HEK293 (cell line): ENCODE data around the gene NUBPL.
"Not testable (repeated sequence)": the region's sequence is repeated elsewhere in the genome, so short reads cannot be mapped to it uniquely, and the experiment has no call there.

ENCODE experiments used
- CTCF ChIA-PET: fragments of 350-600 bp; formaldehyde crosslinking; extraction: SDS; loops from one replicate; lab custom pipeline; 2021; ENCODE audit warnings: antibody characterized with exemption; lab: Yijun Ruan, JAX
- POLR2A ChIA-PET: fragments of 300-600 bp; formaldehyde crosslinking; extraction: SDS; loops from one replicate; lab custom pipeline; 2020; ENCODE audit warnings: antibody characterized with exemption, inconsistent platforms; lab: Yijun Ruan, JAX
- H3K27ac ChIP-seq: fragments of 200-500 bp; sonication (Bioruptor generic); 2 replicates; pipeline ENCODE4 v1.5.1; 2014; ENCODE audit warnings: low read depth, low read length, control low read depth, inconsistent platforms; ENCODE audit errors: extremely low read depth
- H3K36me3 ChIP-seq, 2 experiments: fragments of 200-500 bp in 1 of 2; sonication (Bioruptor generic) in 1 of 2; 1 replicate in 1 of 2; 2 replicates in 1 of 2; pipeline ENCODE4 v1.5.1; 2014 to 2017; ENCODE audit warnings: inconsistent platforms in 2 of 2, low read length in 2 of 2; ENCODE audit not compliant: control insufficient read depth in 2 of 2, insufficient read depth in 1 of 2
- H3K4me1 ChIP-seq: fragments of 200-500 bp; sonication (Bioruptor generic); 2 replicates; pipeline ENCODE4 v1.5.1; 2014; ENCODE audit warnings: mild to moderate bottlenecking, low read length, inconsistent platforms; ENCODE audit not compliant: control insufficient read depth, insufficient read depth
- H3K4me3 ChIP-seq: 2 replicates; pipeline ENCODE4 v1.5.1; 2011; ENCODE audit warnings: low read depth, mild to moderate bottlenecking, control low read depth, low read length, moderate library complexity
- H3K9me3 ChIP-seq: fragments of 200-500 bp; sonication (Bioruptor generic); 2 replicates; pipeline ENCODE4 v1.5.1; 2014; ENCODE audit warnings: low read depth, low read length, inconsistent platforms; ENCODE audit not compliant: control insufficient read depth, insufficient read depth
- ELK4 ChIP-seq: IDR thresholded peaks from 2 replicates; pipeline ENCODE4 v1.6.1; 2011; ENCODE audit warnings: mild to moderate bottlenecking, low read depth, low read length, borderline replicate concordance
- ZBTB11 ChIP-seq: fragments of 450-650 bp; formaldehyde crosslinking; conservative IDR thresholded peaks from 2 replicates; pipeline ENCODE4 v1.5.1; 2016; ENCODE audit warnings: low read depth, missing biosample characterization, missing genetic modification characterization
- ZBTB44 ChIP-seq: fragments of 450-650 bp; IDR thresholded peaks from 2 replicates; pipeline ENCODE4 v1.5.1; 2018; ENCODE audit warnings: missing biosample characterization, mild to moderate bottlenecking, missing genetic modification characterization
- ZBTB8A ChIP-seq: fragments of 450-650 bp; formaldehyde crosslinking; IDR thresholded peaks from 2 replicates; pipeline ENCODE4 v1.5.1; 2016; ENCODE audit warnings: missing biosample characterization, missing genetic modification characterization
- ZNF114 ChIP-seq: fragments of 450-650 bp; formaldehyde crosslinking; IDR thresholded peaks from 2 replicates; pipeline ENCODE4 v1.5.0; 2017; ENCODE audit warnings: missing biosample characterization, missing genetic modification characterization
- ZNF138 ChIP-seq: fragments of 450-650 bp; formaldehyde crosslinking; IDR thresholded peaks from 2 replicates; pipeline ENCODE4 v1.5.1; 2016; ENCODE audit warnings: missing biosample characterization, missing genetic modification characterization, borderline replicate concordance
- ZNF146 ChIP-seq: fragments of 450-650 bp; formaldehyde crosslinking; IDR thresholded peaks from 2 replicates; pipeline ENCODE4 v1.5.1; 2016; ENCODE audit warnings: missing biosample characterization, missing genetic modification characterization
- ZNF155 ChIP-seq: fragments of 450-650 bp; formaldehyde crosslinking; IDR thresholded peaks from 2 replicates; pipeline ENCODE4 v1.5.1; 2016; ENCODE audit warnings: missing biosample characterization, missing genetic modification characterization
- ZNF169 ChIP-seq: fragments of 450-650 bp; formaldehyde crosslinking; IDR thresholded peaks from 2 replicates; pipeline ENCODE4 v1.5.1; 2016; ENCODE audit warnings: missing biosample characterization, missing genetic modification characterization
- ZNF174 ChIP-seq: fragments of 450-650 bp; formaldehyde crosslinking; IDR thresholded peaks from 2 replicates; pipeline ENCODE4 v1.5.0; 2017; ENCODE audit warnings: missing biosample characterization, mild to moderate bottlenecking, missing genetic modification characterization
- ZNF18 ChIP-seq: fragments of 450-650 bp; formaldehyde crosslinking; IDR thresholded peaks from 2 replicates; pipeline ENCODE4 v1.5.1; 2016; ENCODE audit warnings: missing biosample characterization, missing genetic modification characterization
- ZNF184 ChIP-seq: fragments of 450-650 bp; IDR thresholded peaks from 2 replicates; pipeline ENCODE4 v1.5.1; 2018; ENCODE audit warnings: missing biosample characterization, mild to moderate bottlenecking, missing genetic modification characterization
- ZNF311 ChIP-seq: fragments of 450-650 bp; formaldehyde crosslinking; IDR thresholded peaks from 2 replicates; pipeline ENCODE4 v1.5.1; 2017; ENCODE audit warnings: missing biosample characterization, missing genetic modification characterization, borderline replicate concordance
- ZNF391 ChIP-seq: fragments of 450-650 bp; formaldehyde crosslinking; IDR thresholded peaks from 2 replicates; pipeline ENCODE4 v1.5.1; 2016; ENCODE audit warnings: low read depth, missing biosample characterization, missing genetic modification characterization, borderline replicate concordance
- ZNF48 ChIP-seq: fragments of 450-650 bp; formaldehyde crosslinking; IDR thresholded peaks from 2 replicates; pipeline ENCODE4 v1.5.1; 2016; ENCODE audit warnings: missing biosample characterization, missing genetic modification characterization
- ZNF510 ChIP-seq: fragments of 450-650 bp; formaldehyde crosslinking; IDR thresholded peaks from 2 replicates; pipeline ENCODE4 v1.5.1; 2018; ENCODE audit warnings: mild to moderate bottlenecking, missing genetic modification characterization, missing biosample characterization; ENCODE audit not compliant: insufficient replicate concordance
- ZNF529 ChIP-seq: fragments of 450-650 bp; formaldehyde crosslinking; IDR thresholded peaks from 2 replicates; pipeline ENCODE4 v1.5.1; 2017; ENCODE audit warnings: missing genetic modification characterization, missing biosample characterization; ENCODE audit not compliant: insufficient replicate concordance
- ZNF548 ChIP-seq: fragments of 450-650 bp; formaldehyde crosslinking; IDR thresholded peaks from 2 replicates; pipeline ENCODE4 v1.5.1; 2016; ENCODE audit warnings: missing biosample characterization, missing genetic modification characterization
- ZNF624 ChIP-seq: fragments of 450-650 bp; formaldehyde crosslinking; IDR thresholded peaks from 2 replicates; pipeline ENCODE4 v1.5.1; 2017; ENCODE audit warnings: missing biosample characterization, missing genetic modification characterization
- ZNF660 ChIP-seq: fragments of 450-650 bp; IDR thresholded peaks from 2 replicates; pipeline ENCODE4 v1.5.1; 2018; ENCODE audit warnings: missing biosample characterization, mild to moderate bottlenecking, missing genetic modification characterization
- ZNF768 ChIP-seq: fragments of 450-650 bp; formaldehyde crosslinking; IDR thresholded peaks from 2 replicates; pipeline ENCODE4 v1.5.1; 2018; ENCODE audit warnings: missing biosample characterization, mild to moderate bottlenecking, missing genetic modification characterization

NUBPL gene

GRCh38 chr14:31613188-31613587 lies 52.0 kb downstream of the NUBPL start:
- POLR2A ChIA-PET: no interaction called here

GRCh38 chr14:31618884-31619283 lies 57.7 kb downstream of the NUBPL start:
- POLR2A ChIA-PET, H3K4me1 ChIP-seq, CTCF ChIA-PET, H3K36me3 ChIP-seq, H3K9me3 ChIP-seq, H3K27ac ChIP-seq, H3K4me3 ChIP-seq: not testable (repeated sequence)
- TF ChIP-seq ZNF529: peak; percentile 32

More at GRCh38 chr14:31613188-31613587, 52.0 kb downstream of the NUBPL start:
- CTCF ChIA-PET: no interaction called here
- no peak overlapping the region for H3K4me3 ChIP-seq
- no peaks in the 10 kb centered on the region for H3K36me3 ChIP-seq
- H3K27ac ChIP-seq: no peak overlapping the region
- no peaks in the 10 kb centered on the region for H3K9me3 ChIP-seq
- TF ChIP-seq ZNF184 (tag by site-specific recombination) (no peak), ZNF114 (tag by site-specific recombination) (no peak), ELK4 (no peak), ZNF548 (tag by site-specific recombination) (no peak), ZNF169 (no peak), ZNF155 (tag by site-specific recombination) (no peak), ZNF174 (no peak), ZNF624 (tag by site-specific recombination) (no peak), ZNF138 (tag by site-specific recombination) (no peak), ZNF768 (no peak)
- H3K4me1 ChIP-seq: no peaks in the 10 kb centered on the region

GRCh38 chr14:31619440-31619839 lies 58.2 kb downstream of the NUBPL start:
- Histone ChIP-seq H3K27ac (no peak overlapping the region), H3K36me3 (no peaks in the 10 kb centered on the region), H3K4me1 (no peaks in the 10 kb centered on the region), H3K4me3 (no peak overlapping the region), H3K9me3 (no peaks in the 10 kb centered on the region)
- POLR2A ChIA-PET: no interaction called here
- TF ChIP-seq ZNF48 (tag by site-specific recombination) (no peak), ZNF660 (tag by site-specific recombination) (no peak), ZBTB44 (tag by site-specific recombination) (no peak), ZNF18 (no peak), ZNF391 (no peak), ZNF510 (tag by site-specific recombination) (no peak), ZNF146 (tag by site-specific recombination) (no peak), ZBTB11 (no peak), ZBTB8A (no peak), ELK4 (no peak), ZNF548 (tag by site-specific recombination) (no peak), ZNF311 (tag by site-specific recombination) (no peak)
- CTCF ChIA-PET: no interaction called here

- H3K9me3 ChIP-seq, H3K36me3 ChIP-seq, H3K4me3 ChIP-seq, H3K4me1 ChIP-seq, POLR2A ChIA-PET, H3K27ac ChIP-seq: not testable (repeated sequence)
- CTCF ChIA-PET: interaction anchor here (1.0 kb wide), 1 partner anchor 632 kb away, joined by 4 read pairs; no protein-coding TSS in a partner anchor
Observed at GRCh38 chr14:31620898-31621297, 59.7 kb downstream of the NUBPL start.
